HEK293T (cell line): ENCODE measurements around the gene IL17REL.

ENCODE experiments used
- CTBP1 ChIP-seq: fragments of 450-650 bp; IDR thresholded peaks from 2 replicates; pipeline ENCODE4 v1.6.1; 2016; ENCODE audit warnings: borderline replicate concordance
- LEF1 ChIP-seq: fragments of 450-650 bp; IDR thresholded peaks from 2 replicates; pipeline ENCODE4 v1.6.1; 2017; ENCODE audit warnings: mild to moderate bottlenecking, borderline replicate concordance
- NFRKB ChIP-seq: fragments of 450-650 bp; IDR thresholded peaks from 2 replicates; pipeline ENCODE4 v1.6.1; 2016; ENCODE audit warnings: mild to moderate bottlenecking, moderate library complexity
- PKNOX1 ChIP-seq: fragments of 450-650 bp; IDR thresholded peaks from 2 replicates; pipeline ENCODE4 v1.6.1; 2016
- SP1 ChIP-seq: fragments of 450-650 bp; IDR thresholded peaks from 2 replicates; pipeline ENCODE4 v1.6.1; 2017
- ZNF384 ChIP-seq: fragments of 450-650 bp; IDR thresholded peaks from 2 replicates; pipeline ENCODE4 v1.6.1; 2016

DNA sequence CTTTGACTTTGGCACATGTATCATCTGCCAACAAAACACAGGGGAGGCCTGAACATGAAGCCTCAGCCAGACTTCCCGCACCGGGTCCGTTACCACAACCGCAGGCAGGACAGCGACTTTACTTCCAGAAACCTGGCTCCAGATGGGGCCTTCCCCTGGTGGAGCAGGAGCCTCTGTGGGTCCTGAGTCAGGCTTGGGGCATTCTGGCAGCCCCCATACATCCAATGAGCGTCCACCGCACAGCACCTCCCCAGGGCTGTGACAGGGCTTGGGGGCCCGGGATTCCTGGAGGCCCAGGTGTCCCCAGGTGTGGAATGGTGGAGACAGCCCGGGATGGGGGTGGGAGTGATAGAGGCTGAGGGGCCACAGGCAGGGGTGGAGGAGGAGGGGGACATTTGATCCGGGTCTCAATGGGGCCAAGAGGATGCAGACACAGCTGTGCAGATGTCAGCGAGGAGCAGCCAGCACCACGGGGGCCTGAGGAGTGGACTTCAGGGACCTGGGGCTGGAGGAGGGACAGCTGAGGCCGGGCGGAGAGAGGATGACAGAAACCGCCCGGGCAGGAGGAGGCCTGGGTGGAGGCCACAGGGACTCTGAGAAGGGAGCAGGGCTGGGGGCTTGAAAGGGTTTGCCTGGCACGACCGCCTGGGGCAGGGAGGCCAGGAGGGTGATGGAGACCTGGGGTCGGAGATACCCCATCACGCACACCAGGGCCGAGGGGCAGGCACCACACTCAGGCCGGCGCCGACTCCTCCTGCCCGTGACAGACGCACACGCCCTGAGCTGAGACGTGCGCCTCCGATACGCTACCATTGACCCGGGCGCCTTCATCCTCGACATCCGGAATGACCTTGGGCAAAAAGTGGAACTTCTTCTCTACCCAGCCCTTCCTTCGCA lies 37.0 kb upstream of the IL17REL start:
- TF ChIP-seq NFRKB (no peak), ZNF384 (no peak), SP1 (no peak), LEF1 (no peak), PKNOX1 (no peak), CTBP1 (no peak)
